ENCODE measurements around the gene PLCB4. TPM values are rescaled to one million over a fixed set of nuclear protein-coding genes. Genes with fewer than 3 reads are reported as not detected.

The PLCB4 gene
- polyA plus RNA-seq, 12 donors: 4.7 to 8.8 (median 6.4) TPM; not detected in 1

DNA sequence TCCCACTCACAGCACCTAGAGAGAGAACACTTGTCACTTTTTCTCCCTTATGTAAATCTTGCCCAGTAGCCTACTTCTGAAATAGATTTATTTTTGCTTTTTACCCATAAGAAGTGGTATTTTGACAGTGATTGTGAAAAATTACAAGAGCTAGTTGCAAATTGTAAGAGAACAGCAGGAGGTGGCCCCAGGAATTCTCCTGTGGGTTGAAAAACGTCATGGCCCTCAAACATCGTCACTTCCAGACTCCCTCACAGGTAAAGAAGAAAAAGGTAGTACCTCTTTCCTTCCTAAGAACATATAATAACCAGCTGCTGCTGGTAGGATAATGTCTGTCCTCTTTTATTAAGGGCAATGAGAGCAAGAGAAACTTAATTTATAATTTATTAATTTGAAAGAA, 376.0 kb downstream of the PLCB4 start:
- DNase-seq: no peak

DNA sequence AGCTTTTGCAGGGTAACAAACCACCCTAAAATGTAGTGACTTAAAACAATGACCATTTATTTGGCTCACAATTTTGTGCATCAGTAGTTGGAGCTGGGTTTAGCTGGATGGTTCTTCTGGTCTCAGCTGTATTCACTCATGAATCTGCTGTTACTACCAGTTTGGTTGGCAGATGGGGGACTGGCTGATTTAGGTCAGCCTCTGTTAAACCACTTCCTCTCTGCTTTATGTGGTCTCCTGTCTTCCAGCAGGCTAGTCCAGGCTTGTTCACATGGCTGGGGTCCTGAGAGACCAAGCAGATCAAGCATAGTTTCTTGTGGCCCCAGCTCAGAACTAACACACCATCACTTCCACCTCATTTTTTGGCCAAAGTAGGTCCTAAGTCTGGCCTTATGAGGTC, 378.3 kb downstream of the PLCB4 start:
- DNase-seq: no peak

- no peak for DNase-seq
These were observed 384.3 kb downstream of the PLCB4 start for GRCh38 chr20:9453201-9453600.

DNA sequence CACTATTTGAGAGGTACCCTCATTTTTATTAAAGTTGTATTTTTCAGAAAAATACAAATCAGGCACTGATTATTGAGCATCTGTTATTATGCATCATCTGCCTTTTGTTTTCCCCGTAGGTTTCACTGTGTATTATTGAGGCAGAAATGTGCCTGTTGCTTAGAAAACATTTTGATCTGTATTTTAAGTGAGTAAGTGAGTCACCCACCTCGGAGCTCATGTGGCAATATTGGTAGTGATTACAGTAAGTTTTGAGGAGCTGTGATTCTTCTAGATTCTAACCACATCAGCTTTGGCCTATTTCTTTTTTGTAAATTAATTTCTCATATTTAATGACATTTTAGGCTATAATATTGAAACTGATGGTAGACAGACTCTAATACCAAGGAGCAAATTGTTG, 385.9 kb downstream of the PLCB4 start:
- no peak for DNase-seq

DNA sequence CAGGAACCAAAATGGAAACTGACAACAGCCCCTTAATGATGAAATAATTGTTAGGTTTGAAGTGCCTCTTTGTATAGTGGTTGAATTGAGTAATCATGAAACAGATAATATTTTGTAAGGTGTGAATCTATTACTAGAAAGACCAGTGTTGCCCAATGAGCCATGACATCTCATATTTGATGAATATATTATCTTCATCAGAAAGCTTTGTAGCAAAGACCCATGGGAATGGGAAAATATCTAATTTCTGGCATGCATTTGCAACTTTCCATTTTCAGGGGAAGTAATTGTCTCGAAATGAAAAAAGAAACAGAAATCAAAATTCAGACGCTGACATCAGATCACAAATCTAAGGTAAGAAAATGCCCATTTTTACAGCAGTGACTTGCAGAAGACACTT, 388.2 kb downstream of the PLCB4 start:
- DNase-seq: no peak

DNA sequence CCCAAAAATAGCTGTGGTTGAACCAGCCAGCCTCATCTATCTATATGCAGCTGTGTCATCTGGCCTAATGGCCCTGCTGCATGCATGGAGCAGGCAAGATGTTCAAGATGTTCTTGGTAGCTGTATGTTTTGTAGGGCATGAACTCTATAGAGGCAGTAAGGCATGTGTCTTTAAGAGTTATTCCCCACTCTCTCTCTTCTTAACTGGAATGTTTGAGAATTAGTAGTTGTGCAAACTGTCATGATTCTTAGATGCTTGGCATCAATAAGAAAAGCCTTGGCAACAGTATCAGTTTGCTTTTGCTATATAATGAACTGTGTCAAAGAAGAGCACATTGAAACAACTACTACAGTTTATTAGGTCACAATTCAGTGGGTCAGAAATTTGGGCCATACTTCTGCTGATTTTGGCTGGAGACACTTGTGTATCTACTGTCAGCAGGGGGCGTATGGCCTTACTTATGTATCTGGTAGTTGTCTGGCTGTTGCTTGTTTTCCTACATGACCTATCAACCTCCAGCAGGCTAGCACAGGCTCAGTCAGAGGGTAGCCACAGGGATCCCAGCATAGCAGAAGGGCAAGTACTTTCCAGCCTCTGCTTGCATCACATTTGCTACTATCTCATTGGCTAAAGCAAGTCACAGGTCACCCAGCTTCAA, 389.4 kb downstream of the PLCB4 start:
- DNase-seq: no peak

- no peak for DNase-seq
These were observed 391.6 kb downstream of the PLCB4 start for GRCh38 chr20:9460518-9460917.

DNA sequence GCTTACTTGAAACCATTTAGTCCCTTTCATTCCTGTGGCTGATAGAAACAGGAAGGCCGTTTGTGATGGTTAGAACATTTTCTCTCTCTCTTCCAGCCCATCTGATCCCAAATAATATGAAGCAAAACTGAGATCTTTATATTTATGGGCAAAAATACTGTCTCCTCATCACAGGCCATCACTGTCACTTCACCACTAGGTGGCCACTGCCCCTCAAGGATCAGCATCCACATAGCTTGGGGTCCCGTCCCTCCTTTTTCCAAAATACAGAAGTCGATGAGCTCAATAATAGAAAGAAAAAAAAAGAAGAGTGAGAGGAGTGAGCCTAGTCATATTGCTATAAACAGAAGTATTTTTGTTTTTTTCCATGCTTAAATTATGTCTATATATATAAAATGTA, 399.1 kb downstream of the PLCB4 start:
- DNase-seq: no peak

- no peak for DNase-seq
These were observed 406.0 kb downstream of the PLCB4 start for GRCh38 chr20:9474835-9475415.

DNA sequence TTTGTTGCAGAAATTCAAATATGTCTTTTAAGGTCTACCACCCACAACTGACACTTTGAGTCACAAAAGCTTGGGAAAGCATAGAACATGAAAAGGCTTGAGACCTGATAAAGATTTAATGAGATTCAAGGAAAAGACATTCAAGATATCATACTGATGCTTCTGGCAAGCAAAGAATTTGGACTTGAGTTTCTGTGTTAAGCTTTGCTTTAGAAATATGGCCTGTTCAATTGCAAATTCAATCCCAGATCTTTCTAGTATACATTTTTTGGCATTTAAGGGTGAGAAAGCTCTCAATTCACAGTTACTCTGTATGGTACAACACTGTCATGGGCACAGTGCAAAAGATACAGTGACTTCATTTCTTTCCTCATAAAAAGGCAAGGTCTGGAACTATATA, 406.6 kb downstream of the PLCB4 start:
- no peak for DNase-seq

DNA sequence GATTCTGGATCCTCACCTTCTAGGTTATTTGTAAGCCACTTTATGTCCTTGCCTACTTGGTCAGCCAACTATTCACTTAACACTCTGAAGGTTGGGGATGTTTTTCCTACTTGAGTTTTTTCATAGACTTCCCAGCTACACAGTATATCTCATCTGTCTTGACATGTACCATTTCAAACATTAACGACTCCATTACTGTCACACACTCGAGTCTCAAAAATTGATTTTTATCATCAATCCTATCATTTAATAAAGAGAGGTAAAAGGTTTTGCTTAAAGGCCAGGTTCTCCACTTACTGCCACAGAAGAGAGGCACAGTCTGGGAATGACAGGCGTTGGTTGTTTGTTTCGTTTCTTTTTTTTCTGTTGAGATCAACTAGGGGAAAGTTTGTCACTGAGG, 407.3 kb downstream of the PLCB4 start:
- no peak for DNase-seq

DNA sequence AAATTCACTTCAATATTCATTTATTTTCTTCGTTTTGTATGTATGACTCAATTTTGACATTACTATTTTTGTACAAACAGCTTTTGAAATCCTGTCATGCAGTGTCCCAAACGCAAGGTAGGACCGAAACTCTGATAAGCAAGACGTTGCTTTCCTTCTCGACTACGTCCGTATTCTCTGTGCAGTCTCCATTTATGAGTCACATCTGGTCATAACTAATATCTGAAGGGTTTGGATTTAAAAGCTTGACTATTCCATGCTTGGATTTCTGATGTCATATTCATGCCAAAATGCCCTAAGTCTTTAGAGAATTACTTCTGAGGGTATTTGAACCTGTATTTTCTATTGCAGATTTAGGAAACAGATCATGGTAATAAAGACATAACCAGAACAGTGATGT, 407.8 kb downstream of the PLCB4 start:
- DNase-seq: no peak

GRCh38 chr20:9478771-9479170, 409.9 kb downstream of the PLCB4 start:
- DNase-seq: no peak

- no peak for DNase-seq
These were observed 411.2 kb downstream of the PLCB4 start for GRCh38 chr20:9480066-9480465.

GRCh38 chr20:9482180-9482579, 413.3 kb downstream of the PLCB4 start:
- no peak for DNase-seq

- no peak for DNase-seq
These were observed 414.2 kb downstream of the PLCB4 start for GRCh38 chr20:9483131-9483530.

DNA sequence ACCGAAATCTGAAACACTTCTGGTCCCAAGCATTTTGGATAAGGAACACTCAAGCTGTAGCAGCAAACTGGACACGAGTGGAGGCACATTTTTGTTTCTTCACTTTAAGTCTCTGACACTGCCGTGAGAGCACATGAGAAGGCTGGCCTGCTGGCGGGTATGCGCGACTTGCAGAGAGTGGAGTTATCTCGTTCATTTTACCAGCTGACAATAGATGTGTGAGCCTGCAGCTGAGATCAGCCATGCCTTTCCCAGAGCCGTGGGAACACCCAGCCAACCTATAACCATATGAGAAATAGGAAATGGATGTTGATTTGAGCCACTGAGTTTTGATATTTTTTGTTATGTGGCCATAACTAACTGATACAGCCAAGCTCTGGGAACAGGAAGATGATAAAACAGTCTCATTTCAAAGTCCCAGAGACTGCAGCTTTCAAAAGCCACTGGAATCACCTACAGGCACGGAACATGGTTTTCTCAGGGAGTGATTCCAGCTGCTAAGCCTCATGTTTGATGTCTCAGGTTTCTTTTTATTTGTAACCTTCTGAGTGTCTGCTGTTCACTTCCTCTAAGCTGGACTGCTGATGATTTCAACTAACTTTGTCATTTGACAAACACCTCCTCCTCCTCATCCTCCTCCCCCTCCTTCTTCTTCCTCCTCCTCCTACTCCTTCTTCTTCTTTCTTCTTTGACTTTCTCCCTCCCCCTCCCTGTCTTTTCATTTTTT, 416.9 kb downstream of the PLCB4 start:
- no peak for DNase-seq

DNA sequence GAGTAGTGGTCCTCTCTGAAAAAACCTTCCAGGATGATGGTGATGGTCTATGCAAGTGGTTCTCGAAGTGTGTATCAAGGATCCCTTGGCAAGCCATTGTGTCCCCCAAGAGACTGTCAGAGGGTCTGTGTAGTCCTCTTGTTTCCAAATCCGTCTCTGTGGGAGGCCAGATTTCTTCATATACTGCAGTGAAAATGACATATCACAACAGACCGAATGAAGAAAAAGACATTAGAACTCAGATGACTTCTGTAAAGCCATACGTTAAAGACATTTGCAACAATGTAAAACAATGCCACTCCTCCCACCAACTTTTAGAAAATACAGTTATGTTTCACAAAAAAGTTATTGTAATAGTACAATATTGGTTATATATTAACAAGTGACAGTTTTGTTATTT, 418.3 kb downstream of the PLCB4 start:
- no peak for DNase-seq

DNA sequence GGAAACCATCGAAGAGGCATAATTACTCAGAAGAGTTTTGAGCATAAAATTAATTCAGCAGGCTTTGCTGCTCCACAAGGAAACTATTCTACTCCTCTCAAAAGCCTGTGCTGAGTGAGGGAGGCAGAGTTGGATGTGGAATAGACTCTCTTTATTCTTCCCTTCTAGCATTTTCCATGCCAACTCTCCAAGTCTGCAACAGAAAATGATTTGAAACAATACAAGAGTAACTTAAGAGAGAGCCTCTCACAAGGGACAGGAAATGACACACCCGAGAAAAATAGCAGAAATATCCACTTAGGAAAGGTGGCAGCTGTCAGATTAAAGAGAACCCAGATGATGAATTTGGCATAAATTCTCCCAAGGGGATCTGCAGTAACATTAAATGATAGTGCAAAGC, 419.2 kb downstream of the PLCB4 start:
- DNase-seq: no peak

DNA sequence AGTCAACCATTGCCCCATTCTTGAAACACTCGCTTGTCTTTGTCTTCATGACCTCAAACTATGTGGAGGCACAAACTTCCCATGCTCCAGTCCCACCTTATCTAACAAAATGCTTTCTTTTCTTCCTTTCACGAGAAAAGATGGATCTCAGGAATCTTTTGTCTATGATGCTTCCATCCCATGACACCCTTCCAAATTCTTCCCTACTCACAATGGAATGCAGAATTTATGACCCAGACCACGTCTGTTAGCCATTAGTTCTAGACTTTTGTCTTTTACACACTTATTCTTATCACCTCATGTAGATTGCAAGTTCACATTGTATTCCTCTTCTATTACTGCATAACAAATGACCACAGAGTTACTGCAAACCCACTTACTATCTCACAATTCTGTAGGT, 421.3 kb downstream of the PLCB4 start:
- no peak for DNase-seq

DNA sequence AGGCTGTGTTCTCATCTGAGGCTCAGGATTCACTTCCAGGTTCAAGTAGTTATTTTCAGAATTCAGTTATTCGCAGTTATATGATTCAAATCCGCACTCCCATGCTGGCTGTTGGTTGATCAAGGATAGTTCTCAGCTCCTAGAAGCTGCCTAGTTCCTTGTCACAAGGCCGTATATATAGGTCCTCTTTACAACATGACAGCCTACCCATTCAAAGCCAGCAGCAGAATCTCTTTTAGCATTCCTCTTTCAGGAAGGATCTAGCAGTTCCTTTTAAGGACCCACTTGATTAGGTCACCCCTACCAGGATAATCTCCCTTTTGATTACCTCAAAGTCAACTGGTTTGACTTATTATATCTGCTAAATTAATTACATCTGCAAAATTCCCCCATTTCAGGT, 421.7 kb downstream of the PLCB4 start:
- no peak for DNase-seq

DNA sequence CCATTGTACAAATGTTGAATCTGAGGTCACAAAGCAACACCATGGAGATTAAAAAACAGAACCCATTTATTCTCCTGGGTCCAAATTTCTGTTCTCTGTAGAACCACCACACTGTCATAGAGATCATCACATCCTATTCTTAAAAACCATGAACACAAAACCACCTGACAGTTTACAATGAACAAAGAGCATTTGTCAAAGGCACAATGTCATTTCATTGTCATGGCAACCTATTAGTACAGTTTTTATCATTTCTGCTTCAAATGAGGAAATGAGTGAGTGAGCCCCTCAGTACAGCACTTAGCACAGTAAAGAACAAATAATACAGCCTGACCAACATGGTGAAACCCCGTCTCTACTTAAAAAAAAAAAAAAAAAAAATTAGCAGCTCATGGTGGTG, 422.4 kb downstream of the PLCB4 start:
- no peak for DNase-seq

- DNase-seq: no peak
These were observed 423.2 kb downstream of the PLCB4 start for GRCh38 chr20:9492067-9492466.

- no peak for DNase-seq
These were observed 424.9 kb downstream of the PLCB4 start for GRCh38 chr20:9493803-9494202.
